Measurements from ENCODE around the gene KIFBP. TPM values are rescaled to one million over a fixed set of nuclear protein-coding genes. Genes with fewer than 3 reads are reported as not detected.
"Not testable (repeated sequence)": the region's sequence is repeated elsewhere in the genome, so short reads cannot be mapped to it uniquely, and the experiment has no call there.

KIFBP gene
- total RNA-seq, 1 experiment from 2014 or later, result 26.9 TPM

- RAD21 ChIA-PET (ENCODE audit: low non-redundant PET in 1 of 2, low total read pairs in 2 of 2, uncharacterized antibody in 2 of 2, unreplicated experiment in 2 of 2), result no interaction called here
- Histone ChIP-seq H3K4me1 (ENCODE audit: control insufficient read depth in 1 of 2, insufficient read depth in 2 of 2, low read length in 2 of 2) (no peaks in the 10 kb centered on the region), H3K9me2 (ENCODE audit: insufficient read depth) (no peaks in the 10 kb centered on the region), H3K4me3 (replicated peaks in 1 of 2; ENCODE audit: low read depth in 1 of 2, low read length in 2 of 2) (no peak overlapping the region), H3K79me2 (ENCODE audit: insufficient read depth, low read length) (peaks cover 95% of the 10 kb centered on the region), H3K4me2 (ENCODE audit: low read length) (no peak overlapping the region), H3K9me3 (ENCODE audit: control insufficient read depth in 1 of 2, insufficient read depth in 1 of 2, low read depth in 1 of 2, low read length in 2 of 2) (no peaks in the 10 kb centered on the region), H2AFZ (ENCODE audit: low read depth, low read length, poor library complexity, severe bottlenecking) (no peak overlapping the region), H3K9ac (ENCODE audit: low read length) (no peak overlapping the region), H3K27ac (ENCODE audit: low read depth, low read length) (no peak overlapping the region), H4K20me1 (ENCODE audit: insufficient read depth) (peaks cover 37% of the 10 kb centered on the region; the same call in 1 of the 2 replicates), H3K36me3 (ENCODE audit: control insufficient read depth in 1 of 2, insufficient read depth in 2 of 2, low read length in 2 of 2) (peaks cover 65 to 86% of the 10 kb centered on the region in 2 experiments), H3K27me3 (ENCODE audit: insufficient read depth, low read length) (no peaks in the 10 kb centered on the region)
- BruUV-seq (replicated peaks), result no TSS peak
- no peak for ATAC-seq
- TF ChIP-seq EZH2phosphoT487 (IDR thresholded peaks at IDR 0.05; ENCODE audit: borderline replicate concordance) (no peak), FOSL1 (IDR thresholded peaks at IDR 0.05; ENCODE audit: low read depth) (no peak), YY1 (IDR thresholded peaks at IDR 0.05; ENCODE audit: extremely low read depth, insufficient replicate concordance, low read depth, low read length) (no peak), SP1 (IDR thresholded peaks at IDR 0.05; ENCODE audit: low read depth) (no peak)
- CTCF ChIA-PET, result no interaction called here
- intact Hi-C loops (cut with micrococcal nuclease), result no loop called here
- POLR2A ChIA-PET, result no interaction called here
- no peak for DNase-seq (ENCODE audit: low read depth, low spot score)
Measured at GRCh38 chr10:68973975-68974374, 14.6 kb upstream of the KIFBP start.

GRCh38 chr10:68975936-68976473 lies 12.6 kb upstream of the KIFBP start:
- H3K27me3 ChIP-seq (ENCODE audit: insufficient read depth, low read length); ATAC-seq; H3K9ac ChIP-seq (ENCODE audit: low read length); H3K4me3 ChIP-seq (replicated peaks in 1 of 2; ENCODE audit: low read depth in 1 of 2, low read length in 2 of 2); DNase-seq (ENCODE audit: low read depth, low spot score); H3K9me3 ChIP-seq (ENCODE audit: control insufficient read depth in 1 of 2, insufficient read depth in 1 of 2, low read depth in 1 of 2, low read length in 2 of 2); CTCF ChIA-PET; BruUV-seq (replicated peaks); H3K4me2 ChIP-seq (ENCODE audit: low read length); intact Hi-C loops (cut with micrococcal nuclease); POLR2A ChIA-PET; RAD21 ChIA-PET (ENCODE audit: low non-redundant PET in 1 of 2, low total read pairs in 2 of 2, uncharacterized antibody in 2 of 2, unreplicated experiment in 2 of 2); H3K4me1 ChIP-seq (ENCODE audit: control insufficient read depth in 1 of 2, insufficient read depth in 2 of 2, low read length in 2 of 2); H3K9me2 ChIP-seq (ENCODE audit: insufficient read depth); H2AFZ ChIP-seq (ENCODE audit: low read depth, low read length, poor library complexity, severe bottlenecking); H3K27ac ChIP-seq (ENCODE audit: low read depth, low read length): not testable (repeated sequence)
- Histone ChIP-seq H3K79me2 (ENCODE audit: insufficient read depth, low read length) (peaks cover 93% of the 10 kb centered on the region), H3K36me3 (ENCODE audit: control insufficient read depth in 1 of 2, insufficient read depth in 2 of 2, low read length in 2 of 2) (peaks cover 68 to 85% of the 10 kb centered on the region in 2 experiments), H4K20me1 (ENCODE audit: insufficient read depth) (peaks cover 40% of the 10 kb centered on the region; the same call in 1 of the 2 replicates)

- ATAC-seq; H3K4me2 ChIP-seq (ENCODE audit: low read length); H3K9me2 ChIP-seq (ENCODE audit: insufficient read depth); intact Hi-C loops (cut with micrococcal nuclease); BruUV-seq (replicated peaks); H3K27ac ChIP-seq (ENCODE audit: low read depth, low read length); CTCF ChIA-PET; H3K4me3 ChIP-seq (replicated peaks in 1 of 2; ENCODE audit: low read depth in 1 of 2, low read length in 2 of 2); H3K27me3 ChIP-seq (ENCODE audit: insufficient read depth, low read length); H3K9me3 ChIP-seq (ENCODE audit: control insufficient read depth in 1 of 2, insufficient read depth in 1 of 2, low read depth in 1 of 2, low read length in 2 of 2); H2AFZ ChIP-seq (ENCODE audit: low read depth, low read length, poor library complexity, severe bottlenecking); DNase-seq (ENCODE audit: low read depth, low spot score); POLR2A ChIA-PET; H3K4me1 ChIP-seq (ENCODE audit: control insufficient read depth in 1 of 2, insufficient read depth in 2 of 2, low read length in 2 of 2); H3K9ac ChIP-seq (ENCODE audit: low read length); RAD21 ChIA-PET (ENCODE audit: low non-redundant PET in 1 of 2, low total read pairs in 2 of 2, uncharacterized antibody in 2 of 2, unreplicated experiment in 2 of 2): not testable (repeated sequence)
- peaks cover 92% of the 10 kb centered on the region for H3K79me2 ChIP-seq (ENCODE audit: insufficient read depth, low read length)
- H4K20me1 ChIP-seq (ENCODE audit: insufficient read depth), result peaks cover 30% of the 10 kb centered on the region; the same call in 1 of the 2 replicates
- H3K36me3 ChIP-seq (ENCODE audit: control insufficient read depth in 1 of 2, insufficient read depth in 2 of 2, low read length in 2 of 2), result peaks cover 58 to 74% of the 10 kb centered on the region in 2 experiments
Measured at GRCh38 chr10:68979738-68980137, 8.9 kb upstream of the KIFBP start.
